Glomerular endothelial cell (primary cell): ENCODE measurements around the gene PLCL1. TPM values are rescaled to one million over a fixed set of nuclear protein-coding genes. Genes with fewer than 3 reads are reported as not detected.

Experiments used
- DNase-seq: peaks from one replicate; pipeline ENCODE4 v3.0.0-alpha.2; 2011; ENCODE audit warnings: low read depth, low spot score; ENCODE audit errors: extremely low read depth
- total RNA-seq: library from RNA; depleted of rRNA; stranded (reverse); fragments of >200 nt; gene quantifications from 2 replicates; pipeline ENCODE4 v1.2.3, GENCODE V29; 2015

PLCL1 gene
- total RNA-seq, 1 donor from 2014 or later = 5.3 TPM

DNA sequence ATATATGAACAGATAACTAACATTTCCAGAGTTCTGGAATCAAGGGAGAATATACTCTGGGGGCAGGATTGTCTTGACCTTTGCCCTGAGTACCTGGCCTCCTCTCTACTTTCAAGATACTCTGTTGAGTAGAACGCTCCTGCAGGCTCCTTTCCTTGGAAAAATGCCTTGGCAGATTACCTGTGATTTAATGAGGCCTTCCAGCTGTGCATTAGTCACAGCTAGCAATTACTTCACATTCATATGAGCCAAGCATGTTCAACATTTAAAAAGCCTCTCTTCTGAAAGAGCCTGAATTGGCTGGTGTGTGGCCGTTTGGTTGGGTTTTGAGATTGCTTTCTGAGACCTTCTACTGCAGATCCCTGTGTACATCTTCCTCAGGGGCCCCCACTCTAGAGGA lies 142.2 kb downstream of the PLCL1 start:
- no peak for DNase-seq

DNA sequence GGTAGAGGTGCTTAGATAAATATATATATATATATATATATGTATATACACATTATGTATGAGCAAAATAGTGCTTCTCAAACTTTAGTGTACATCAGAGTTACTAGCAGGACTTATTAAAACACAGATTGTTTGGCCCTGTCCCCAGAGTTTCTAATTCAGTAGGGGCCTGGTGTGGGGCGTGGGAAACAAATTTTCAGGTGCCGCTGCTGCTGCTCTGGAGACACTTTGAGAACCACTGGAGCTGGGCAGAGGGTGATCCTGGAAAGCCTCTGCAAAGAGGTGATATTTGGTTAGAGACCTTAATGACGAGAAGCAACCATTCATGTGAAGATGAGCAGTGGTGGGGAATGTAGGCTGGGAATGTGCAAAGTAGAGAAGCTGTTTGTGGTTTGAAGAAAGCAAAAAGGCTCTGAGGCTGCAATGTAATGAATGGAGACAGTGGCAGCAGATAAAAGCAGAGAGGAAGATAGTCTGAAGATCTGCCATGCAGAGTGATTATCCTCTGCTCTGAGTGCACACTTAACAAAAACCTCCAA lies 142.9 kb downstream of the PLCL1 start:
- DNase-seq = no peak

DNA sequence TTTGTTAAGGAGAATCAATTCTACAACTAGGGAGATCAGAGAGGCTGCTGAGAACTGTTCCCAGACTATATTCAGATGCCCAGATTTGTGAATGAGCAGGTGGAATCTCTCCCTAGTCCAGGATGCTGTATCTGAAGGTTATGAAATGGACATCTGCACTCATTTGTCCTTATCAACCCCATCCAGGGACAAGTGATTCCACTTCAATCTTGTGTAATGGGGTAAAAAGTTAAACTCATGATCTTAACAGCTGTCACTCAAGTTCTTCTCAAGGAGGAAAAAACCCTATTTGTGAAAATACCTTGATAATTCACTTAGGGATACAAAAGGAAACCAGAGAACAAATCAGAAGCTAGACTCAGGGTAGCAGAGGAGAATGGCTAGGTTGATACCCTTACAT lies 144.8 kb downstream of the PLCL1 start:
- no peak for DNase-seq

DNA sequence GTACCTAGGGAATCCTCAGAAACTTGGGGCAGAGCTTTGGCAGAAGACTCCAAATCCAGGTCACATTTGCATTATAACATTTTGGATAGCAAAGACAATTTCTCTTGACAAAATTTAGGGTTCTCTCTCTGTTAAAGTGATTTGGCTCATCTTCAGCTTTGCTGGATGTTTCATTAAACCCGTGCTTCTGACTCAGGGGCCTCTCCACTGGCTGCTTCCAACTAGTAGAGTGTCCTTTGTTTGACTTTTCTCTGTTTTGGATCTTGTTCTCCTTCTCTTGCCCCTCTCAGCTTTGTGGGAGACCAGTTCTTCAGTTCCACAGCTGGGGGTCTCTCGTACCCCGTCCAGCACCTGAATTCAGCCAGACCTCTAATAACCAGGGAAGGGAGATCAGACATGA lies 145.6 kb downstream of the PLCL1 start:
- no peak for DNase-seq

DNA sequence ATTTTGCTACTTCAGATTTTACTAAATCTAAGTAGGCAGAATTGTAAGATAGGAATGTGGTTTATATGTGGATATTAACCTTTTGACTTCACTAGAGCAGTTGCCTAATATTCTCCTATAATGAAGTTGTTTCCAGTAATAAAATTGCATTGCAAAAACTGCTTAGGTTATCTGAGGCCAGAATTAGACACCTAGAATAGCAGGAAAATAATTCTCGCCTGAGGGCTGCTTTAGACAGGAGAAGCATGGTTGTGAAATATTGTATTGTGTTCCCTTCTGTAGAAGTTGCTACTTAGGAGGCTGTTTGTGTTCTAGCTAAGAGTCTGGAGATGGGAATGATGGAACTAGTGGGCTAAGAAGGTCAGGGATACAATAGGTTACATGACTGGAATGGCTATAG lies 146.3 kb downstream of the PLCL1 start:
- no peak for DNase-seq

DNA sequence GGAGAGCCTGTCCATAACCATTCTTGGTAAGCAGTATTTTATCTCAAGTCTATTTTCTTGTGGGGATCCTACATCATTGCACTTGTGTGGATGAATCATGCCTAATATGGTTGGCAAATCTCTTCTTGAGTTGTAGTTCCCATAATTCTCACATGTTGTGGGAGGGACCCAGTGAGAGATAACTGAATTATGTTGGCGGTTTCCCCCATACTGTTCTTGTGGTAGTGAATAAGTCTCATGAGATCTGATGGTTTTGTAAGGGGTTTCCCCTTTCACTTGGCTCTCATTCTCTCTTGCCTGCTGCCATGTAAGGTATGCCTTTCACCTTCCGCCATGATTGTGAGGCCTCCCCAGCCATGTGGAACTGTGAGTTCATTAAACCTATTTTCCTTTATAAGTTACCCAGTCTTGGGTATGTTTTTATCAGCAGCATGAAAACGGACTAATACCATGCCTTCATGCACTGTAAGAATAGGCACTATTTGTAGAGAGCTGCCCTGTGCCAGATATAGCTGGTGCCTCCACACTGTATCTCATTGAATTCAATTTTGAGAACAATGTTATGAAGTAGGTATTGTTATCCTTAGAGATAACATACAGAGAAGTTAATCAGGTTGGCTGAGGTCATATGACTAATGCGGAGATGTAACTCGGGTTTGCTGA lies 148.3 kb downstream of the PLCL1 start:
- no peak for DNase-seq

DNA sequence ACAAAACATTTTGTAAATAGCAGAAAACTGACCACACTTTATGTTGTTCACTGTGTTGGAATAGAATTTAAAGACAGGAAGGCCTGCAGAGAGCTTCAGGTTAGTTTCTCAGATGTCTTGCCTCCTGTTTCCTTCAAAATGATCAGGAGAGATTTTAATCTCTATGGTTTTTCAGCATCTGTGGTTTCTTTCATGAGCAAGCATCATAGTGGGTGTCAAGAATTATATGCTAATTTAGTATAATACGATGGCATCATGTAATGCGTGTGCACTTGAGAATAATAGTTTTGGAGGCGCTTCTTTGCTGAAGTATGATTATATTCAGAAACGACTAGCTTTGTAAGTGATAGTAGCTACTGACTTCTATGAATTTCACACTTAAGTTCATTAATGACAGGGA lies 149.9 kb downstream of the PLCL1 start:
- no peak for DNase-seq

DNA sequence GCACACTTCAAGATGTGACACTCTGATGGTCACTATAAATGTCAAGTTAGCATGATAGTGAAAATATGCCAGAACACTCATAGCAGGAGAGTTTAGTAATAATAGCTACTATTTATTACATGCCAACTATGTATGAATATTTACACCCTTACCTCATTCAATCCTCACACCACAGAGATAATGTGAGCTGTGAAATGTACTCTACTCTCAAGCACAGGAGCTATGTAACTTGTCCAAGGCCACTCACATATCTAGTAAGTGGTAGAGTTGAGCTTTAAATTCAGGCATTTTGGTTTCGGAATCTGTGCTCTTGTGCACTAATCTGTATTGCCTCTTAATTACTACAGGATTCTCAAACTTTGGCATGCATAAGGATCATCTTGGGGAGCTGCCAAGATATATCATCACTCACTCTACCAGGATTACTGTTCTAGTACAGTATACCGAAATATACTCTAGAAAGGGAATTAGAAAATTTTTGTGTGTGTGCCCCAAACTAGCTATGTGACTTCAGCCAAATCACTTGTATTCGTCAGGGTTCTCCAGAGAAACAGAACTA lies 154.3 kb downstream of the PLCL1 start:
- DNase-seq = no peak

DNA sequence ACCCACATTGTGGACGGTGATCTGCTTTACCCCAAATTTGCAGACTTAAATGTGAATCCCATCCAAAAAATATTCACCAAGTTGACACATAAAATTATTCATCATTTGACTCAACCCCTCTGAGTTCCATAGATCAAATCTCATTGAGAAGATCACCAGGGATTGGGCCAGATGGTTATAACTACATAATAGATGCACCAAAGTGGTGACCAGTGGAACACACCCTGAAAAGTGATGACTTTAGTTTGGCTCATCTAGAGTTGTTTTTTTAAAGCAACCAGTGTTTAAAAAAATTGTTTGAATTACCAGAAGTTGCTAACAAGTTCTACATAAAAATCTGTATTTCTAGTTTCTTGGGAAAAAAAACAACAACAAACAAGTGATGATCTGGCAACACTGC lies 155.0 kb downstream of the PLCL1 start:
- no peak for DNase-seq

DNA sequence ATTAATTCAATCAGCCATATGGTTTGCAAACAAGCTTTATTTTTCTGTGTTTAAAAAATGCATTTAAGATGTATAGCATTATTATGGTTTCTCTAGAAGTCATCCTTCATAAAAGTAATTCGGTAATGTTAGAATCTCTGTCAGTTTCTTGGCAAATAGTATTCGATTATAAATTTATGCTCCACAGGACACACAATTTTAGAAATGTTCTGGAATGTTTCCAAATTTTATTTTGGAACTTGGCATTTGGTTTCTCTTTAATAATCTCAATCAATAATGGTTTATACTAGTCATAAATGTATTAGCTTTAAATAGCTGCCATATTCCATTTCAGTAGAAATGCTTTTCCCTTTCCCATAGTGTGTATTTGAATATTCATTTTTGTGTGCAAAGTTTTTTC lies 156.4 kb downstream of the PLCL1 start:
- no peak for DNase-seq

DNA sequence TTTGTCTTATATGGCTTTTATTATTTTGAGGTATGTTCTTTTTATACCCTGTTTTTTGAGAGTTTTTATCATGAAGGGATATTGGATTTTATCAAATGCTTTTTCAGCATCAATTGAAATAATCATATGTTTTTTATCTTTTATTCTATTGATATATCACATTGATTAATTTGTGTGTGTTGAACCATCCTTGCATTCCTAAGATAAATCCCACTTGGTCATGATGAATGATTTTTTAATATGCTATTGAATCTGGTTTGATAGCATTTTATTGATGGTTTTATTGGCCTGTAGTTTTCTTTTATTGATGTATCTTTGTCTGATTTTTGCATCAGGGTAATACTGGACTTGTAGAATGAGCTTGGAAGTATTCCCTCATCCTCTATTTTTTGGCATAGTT lies 160.3 kb downstream of the PLCL1 start:
- DNase-seq = no peak

DNA sequence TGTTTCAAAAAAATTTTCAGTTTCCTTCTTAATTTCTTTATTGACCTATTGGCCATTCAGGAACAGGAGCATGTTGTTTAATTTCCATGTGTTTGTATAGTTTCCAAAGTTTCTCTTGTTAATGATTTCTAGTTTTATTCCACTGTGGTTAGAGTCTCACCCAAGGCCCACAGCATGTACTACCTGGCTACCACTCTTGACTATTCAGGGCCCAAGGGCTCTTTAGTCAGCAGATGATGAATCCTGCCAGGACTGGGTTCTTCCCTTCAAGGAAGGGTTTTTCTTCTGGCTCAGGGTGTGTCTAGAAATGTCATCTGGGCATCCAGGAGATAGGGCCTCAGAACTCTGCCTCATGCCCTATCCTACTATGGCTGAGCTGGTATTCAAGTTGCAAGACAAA lies 161.4 kb downstream of the PLCL1 start:
- no peak for DNase-seq

DNA sequence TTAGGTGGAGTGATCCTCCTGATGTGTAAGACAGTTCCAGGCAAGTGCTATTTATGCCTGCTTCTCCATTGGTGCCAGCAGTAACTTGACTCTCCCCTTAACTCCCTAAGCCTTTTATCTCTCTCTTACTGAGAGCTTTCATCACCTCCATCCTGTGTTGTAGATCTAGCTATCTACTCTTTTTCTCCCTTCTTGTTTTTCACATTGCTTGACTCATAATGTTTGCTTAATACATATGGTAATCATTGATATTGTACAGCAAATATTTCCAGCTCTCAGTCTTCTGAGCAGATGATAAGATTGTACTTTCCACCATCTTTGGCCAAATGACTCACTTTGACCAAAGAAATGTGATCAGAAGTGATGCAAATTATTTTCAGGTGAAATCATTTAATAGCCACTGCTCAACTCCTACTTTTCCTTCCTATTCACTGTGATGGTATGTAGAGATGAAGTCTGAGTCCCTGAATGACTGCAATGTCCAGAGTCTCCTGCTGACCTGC lies 165.0 kb downstream of the PLCL1 start:
- DNase-seq = no peak

DNA sequence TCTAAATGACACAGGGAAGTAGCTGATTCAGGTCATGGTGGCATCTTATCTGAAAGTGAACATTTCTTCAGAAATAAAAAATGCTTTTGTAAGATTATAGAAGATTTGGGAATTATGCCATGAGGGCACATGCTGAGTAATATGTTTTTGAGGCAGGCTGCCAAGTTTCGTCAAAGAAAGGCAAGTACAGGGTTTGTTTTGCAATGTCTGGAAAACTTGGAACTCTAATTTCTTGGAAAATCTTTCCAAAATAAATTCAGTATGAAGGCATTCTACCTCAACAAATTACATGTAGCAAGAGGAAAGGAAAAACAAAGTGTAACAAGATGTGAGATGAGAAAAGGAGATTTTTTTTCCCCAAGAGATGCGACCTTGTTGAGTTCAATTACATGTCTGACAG lies 167.7 kb downstream of the PLCL1 start:
- DNase-seq = peak; percentile 61

DNA sequence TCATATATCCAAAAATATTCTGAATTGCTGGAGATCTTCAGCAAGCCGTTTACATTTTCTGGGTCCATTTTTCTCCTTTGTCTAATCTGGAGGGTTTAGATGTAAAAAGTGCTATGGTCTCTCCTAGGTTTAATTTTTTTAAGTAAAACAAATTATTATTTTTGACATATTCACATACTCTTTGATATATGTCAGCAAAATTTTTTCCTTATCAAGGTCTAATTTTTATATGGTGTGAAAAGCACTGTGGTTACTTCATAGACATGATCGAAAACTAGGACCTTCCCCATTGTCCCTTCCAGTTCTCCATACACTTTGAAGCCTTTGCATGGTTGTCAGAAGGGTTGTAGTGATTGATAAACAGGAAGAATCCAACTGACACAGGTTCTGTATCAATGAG lies 168.2 kb downstream of the PLCL1 start:
- DNase-seq = no peak

DNA sequence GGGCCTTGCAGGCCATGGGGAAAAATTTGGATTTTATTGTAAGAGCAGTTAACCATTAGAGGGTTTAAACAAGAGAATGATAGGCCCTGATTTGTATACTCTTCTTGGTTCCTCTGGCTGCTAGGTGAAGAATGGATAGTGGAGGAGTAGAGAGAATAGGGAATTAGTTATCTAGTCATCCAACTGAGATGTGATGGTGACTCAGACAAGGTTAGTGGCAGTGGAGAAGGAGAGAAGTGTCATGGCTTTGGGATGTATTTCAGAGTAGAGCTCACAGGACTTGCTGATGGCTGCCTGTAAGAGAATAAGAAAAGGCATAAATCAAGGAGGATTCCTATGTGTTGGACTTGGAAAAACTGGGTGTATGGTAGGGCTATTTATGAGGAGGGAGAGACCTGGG lies 169.4 kb downstream of the PLCL1 start:
- no peak for DNase-seq

DNA sequence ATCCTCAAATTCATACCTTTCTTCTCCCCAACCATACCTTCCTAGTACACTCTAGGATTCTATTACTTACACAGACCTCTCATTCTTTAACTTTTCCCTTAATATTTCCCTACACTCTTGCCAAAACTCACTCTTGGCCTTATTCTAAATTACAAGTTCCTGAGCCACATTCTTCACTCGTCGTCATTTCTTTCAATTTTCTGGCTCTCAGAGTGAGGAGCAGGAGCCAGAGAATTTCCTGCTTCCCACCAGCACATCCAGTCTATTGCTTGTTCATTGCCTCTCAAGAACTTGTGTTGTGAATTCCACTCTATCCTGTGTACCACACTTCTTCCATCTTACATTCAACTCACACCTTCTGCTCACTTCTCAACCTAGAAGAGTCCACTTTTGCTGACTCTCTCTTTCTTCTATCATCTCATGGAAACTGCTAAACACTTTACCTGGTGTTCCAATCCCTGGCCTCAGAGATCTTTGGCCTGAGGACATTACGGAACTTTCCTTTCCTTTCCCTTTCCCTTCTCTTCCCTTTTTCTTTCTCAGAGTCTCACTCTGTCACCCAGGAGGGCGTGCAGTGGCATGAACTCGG lies 171.6 kb downstream of the PLCL1 start:
- no peak for DNase-seq

DNA sequence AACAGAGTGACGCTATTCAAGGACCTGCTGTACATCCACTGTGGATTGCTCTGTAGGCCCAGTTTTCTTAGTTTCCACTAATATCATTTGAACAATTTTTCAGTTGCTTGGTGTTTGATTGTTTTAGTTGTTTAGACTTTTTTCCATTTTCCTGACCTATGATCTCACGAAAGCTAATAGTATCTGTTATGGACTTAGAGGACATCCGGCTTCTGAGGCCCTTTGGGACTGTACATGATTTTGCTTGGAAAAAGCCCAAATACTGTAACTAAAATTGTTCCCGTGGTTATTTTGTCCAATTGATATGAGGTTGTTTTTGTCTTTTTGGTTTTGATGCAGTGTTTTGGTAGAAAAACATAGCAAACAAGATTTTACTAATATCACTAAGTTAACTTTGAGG lies 174.6 kb downstream of the PLCL1 start:
- DNase-seq = no peak

DNA sequence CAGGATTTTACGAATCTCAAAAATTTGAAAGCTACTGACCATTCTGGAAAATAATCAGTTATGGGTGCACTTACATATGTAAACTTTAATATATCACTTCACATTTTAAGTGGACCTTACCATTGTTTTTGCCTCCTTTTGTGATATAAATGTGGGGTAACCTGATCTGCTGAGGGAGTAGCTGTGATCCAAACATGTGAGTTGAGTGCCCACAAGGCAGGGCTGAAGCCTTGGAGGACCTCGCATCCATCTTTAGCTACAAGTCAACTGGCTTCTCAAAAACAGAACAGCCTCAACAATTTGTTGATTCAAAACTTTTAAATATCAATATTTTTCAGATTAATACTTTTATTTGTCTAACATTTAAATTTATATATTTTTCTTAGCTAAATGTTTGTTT lies 178.2 kb downstream of the PLCL1 start:
- no peak for DNase-seq

DNA sequence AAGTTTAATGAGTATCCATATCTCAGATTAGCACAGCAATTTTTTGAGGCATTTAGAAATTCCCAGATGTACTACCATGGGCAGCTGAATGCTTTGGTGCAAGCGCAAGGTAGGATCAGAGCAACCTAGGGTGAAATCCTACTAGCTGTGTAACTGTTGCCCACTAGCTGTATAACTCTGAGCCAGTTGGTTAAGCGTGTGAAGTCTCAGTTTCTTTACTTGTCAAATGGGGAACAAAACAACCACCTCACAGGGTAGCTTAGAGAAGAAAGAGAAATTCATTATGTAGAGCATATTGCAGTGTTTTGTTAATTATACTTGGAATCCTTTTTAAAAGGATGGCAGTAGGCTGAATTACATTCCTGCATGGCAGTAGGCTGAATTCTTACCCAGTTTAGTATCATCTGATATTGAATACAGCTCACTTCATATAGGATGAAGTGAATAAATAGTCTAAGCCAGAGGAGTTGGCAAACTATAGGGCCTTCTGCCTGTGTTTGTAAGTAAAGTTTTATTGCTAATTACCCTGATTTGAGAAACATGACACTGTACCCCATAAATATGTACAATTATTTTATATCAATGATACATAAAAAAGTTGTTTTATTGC lies 180.7 kb downstream of the PLCL1 start:
- no peak for DNase-seq

DNA sequence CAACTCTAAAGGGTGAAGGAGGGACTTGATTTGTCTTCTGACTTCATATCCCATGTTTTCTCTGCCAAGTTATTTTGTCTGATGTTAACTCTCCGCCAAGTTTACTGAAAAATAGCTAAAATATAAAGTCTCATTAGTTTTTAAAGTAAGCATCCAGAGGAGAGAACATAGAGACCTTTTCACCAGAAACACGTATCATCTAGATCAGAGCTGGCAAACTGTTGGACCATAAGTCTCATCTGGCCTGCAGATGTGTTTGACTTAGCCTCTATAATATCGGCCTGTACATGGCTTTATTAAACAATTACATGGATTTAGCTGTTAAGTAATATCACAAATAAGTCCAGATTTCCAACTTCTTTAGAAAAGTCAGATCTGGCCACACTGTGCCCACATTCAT lies 182.6 kb downstream of the PLCL1 start:
- no peak for DNase-seq

DNA sequence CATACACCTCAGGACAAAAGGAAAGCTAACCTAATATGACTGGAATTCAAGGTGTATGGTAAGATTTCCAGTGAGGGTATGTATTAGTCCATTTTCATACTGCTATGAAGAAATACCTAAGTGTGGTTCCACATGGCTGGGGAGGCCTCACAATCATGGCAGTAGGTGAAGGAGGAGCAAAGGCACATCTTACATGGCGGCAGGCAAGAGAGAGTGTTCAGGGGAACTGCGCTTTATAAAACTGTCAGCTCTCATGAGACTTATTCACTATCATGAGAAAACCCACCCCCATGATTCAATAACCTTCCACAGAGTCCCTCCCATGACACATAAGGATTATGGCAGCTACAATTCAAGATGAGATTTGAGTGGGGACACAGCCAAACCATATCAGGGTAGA lies 186.0 kb downstream of the PLCL1 start:
- DNase-seq = no peak
